GM23338 (cell line): ENCODE results near the gene ACSF2.

ENCODE experiments used
- CREB1 ChIP-seq: fragments of 250-450 bp; sonication (Bioruptor Pico); IDR thresholded peaks from 2 replicates; pipeline ENCODE4 v1.5.0; 2020; ENCODE audit warnings: low read depth, mild to moderate bottlenecking, moderate library complexity
- CTCF ChIP-seq, 2 experiments: fragments of 200-600 bp in 1 of 2; sonication (generic) in 1 of 2; conservative IDR thresholded peaks; 2 replicates each; pipeline versions ENCODE4 v1.5.1 to v1.6.1; 2016 to 2017; ENCODE audit warnings: antibody characterized with exemption in 2 of 2, low read depth in 2 of 2, mild to moderate bottlenecking in 2 of 2, moderate library complexity in 1 of 2
- EZH2 ChIP-seq: fragments of 200-600 bp; sonication (generic); IDR thresholded peaks from one replicate; pipeline ENCODE4 v1.8.0; 2017; ENCODE audit warnings: antibody characterized with exemption, mild to moderate bottlenecking, low read depth; ENCODE audit not compliant: unreplicated experiment
- EZH2phosphoT487 ChIP-seq: fragments of 200-600 bp; sonication (generic); IDR thresholded peaks from one replicate; pipeline ENCODE4 v1.8.1; 2018; ENCODE audit warnings: antibody characterized with exemption; ENCODE audit not compliant: unreplicated experiment
- JUNB ChIP-seq: IDR thresholded peaks from one replicate; pipeline ENCODE4 v1.6.1; 2016; ENCODE audit warnings: antibody characterized with exemption; ENCODE audit not compliant: unreplicated experiment
- POLR2AphosphoS5 ChIP-seq: IDR thresholded peaks from 2 replicates; pipeline ENCODE4 v1.6.1; 2016; ENCODE audit warnings: antibody characterized with exemption, low read depth
- REST ChIP-seq: IDR thresholded peaks from one replicate; pipeline ENCODE4 v1.6.1; 2018; ENCODE audit warnings: antibody characterized with exemption; ENCODE audit not compliant: unreplicated experiment
- ZNF114 ChIP-seq: fragments of 250-450 bp; sonication (Bioruptor Pico); IDR thresholded peaks from 2 replicates; pipeline ENCODE4 v1.5.0; 2020; ENCODE audit warnings: mild to moderate bottlenecking, moderate library complexity

GRCh38 chr17:50452630-50453300 is 26.7 kb downstream of the ACSF2 start:
- TF ChIP-seq CTCF (conservative IDR thresholded peaks at IDR 0.05; ENCODE audit: low read depth in 2 of 2) (no peak), POLR2AphosphoS5 (no peak), ZNF114 (no peak), REST (no peak), EZH2 (no peak), EZH2phosphoT487 (no peak), JUNB (no peak), CREB1 (no peak)
